D721Med (cell line): ENCODE measurements around the gene TAMM41.

Source experiments
- DNase-seq: peaks from one replicate; pipeline ENCODE4 v3.0.0; 2011; ENCODE audit warnings: low spot score; ENCODE audit not compliant: insufficient read length
- FAIRE-seq: peaks from 2 replicates; lab custom pipeline; 2011; peaks lifted over from hg19 to GRCh38; lab: Jason Lieb, UNC
- CTCF ChIP-seq: IDR thresholded peaks from 2 replicates; pipeline ENCODE4 v1.5.1; 2012; ENCODE audit warnings: mild to moderate bottlenecking, control low read depth; ENCODE audit not compliant: insufficient read depth; ENCODE audit errors: missing control alignments

TAMM41 gene

GRCh38 chr3:11789412-11789811, 57.3 kb downstream of the TAMM41 start:
- DNase-seq (no peak), FAIRE-seq (no peak)
- TF ChIP-seq CTCF, result no peak

GRCh38 chr3:11784971-11785377, 61.7 kb downstream of the TAMM41 start:
- no peak for TF ChIP-seq CTCF
- no peak for FAIRE-seq

GRCh38 chr3:11780341-11780740, 66.3 kb downstream of the TAMM41 start:
- DNase-seq (no peak), FAIRE-seq (no peak)
- TF ChIP-seq CTCF, result no peak

More at GRCh38 chr3:11784971-11785377, 61.7 kb downstream of the TAMM41 start:
- DNase-seq, result no peak

GRCh38 chr3:11779626-11780025, 67.1 kb downstream of the TAMM41 start:
- no peak for DNase-seq
- FAIRE-seq, result no peak
- no peak for TF ChIP-seq CTCF

GRCh38 chr3:11778248-11778647, 68.4 kb downstream of the TAMM41 start:
- FAIRE-seq (no peak), DNase-seq (no peak)
- TF ChIP-seq CTCF, result no peak

GRCh38 chr3:11776346-11776745, 70.3 kb downstream of the TAMM41 start:
- TF ChIP-seq CTCF, result no peak
- DNase-seq, result no peak
- FAIRE-seq, result no peak

GRCh38 chr3:11775493-11775892, 71.2 kb downstream of the TAMM41 start:
- DNase-seq (no peak), FAIRE-seq (no peak)
- no peak for TF ChIP-seq CTCF
